ENCODE results near the gene OR56A5.

DNA sequence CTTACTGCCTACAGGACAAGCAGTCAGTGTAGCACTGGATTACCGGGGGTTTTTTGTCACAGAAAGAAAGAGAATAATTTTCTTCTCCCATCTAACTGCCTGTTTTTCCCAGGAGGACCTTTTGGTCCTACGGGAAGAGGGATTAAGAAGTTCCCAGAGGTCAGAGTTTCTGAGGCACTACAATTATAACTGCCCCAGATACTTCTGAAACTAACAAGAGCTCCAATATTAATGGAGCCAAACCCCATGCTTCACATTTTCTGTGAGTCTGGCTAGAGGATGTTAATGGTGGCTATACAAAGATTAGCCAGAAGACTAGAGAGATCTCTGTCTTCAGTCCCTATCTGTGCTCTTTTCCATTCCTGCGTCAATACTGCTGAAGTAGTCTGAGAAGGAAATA is 26.3 kb downstream of the OR56A5 start, which contains the start of gene OR56A3:
- TF ChIP-seq ZFP30 (CRISPR knock-in tag; IDR thresholded peaks at IDR 0.05) = no peak
- TF ChIP-seq ZNF565 (CRISPR knock-in tag; conservative IDR thresholded peaks at IDR 0.05; ENCODE audit: low read depth) = no peak
- TF ChIP-seq TOX (CRISPR knock-in tag; IDR thresholded peaks at IDR 0.05; ENCODE audit: borderline replicate concordance) = no peak
- TF ChIP-seq ESRRG (CRISPR knock-in tag; IDR thresholded peaks at IDR 0.05) = no peak
- TF ChIP-seq ARNTL (CRISPR knock-in tag; IDR thresholded peaks at IDR 0.05; ENCODE audit: borderline replicate concordance, low read depth) = no peak
- no peak for TF ChIP-seq RARB (CRISPR knock-in tag; IDR thresholded peaks at IDR 0.05)
- TF ChIP-seq ISL1 (CRISPR knock-in tag; IDR thresholded peaks at IDR 0.05) = no peak

All from SK-N-SH treated with all-trans-retinoic acid at 6 μM for 48 hours (cell line).